Endothelial cell of umbilical vein (primary cell): ENCODE measurements around the gene ABHD8. TPM values are rescaled to one million over a fixed set of nuclear protein-coding genes. Genes with fewer than 3 reads are reported as not detected.

Experiments used
- BruUV-seq: library from RNA; stranded (reverse); fragments of 400-500 nt; replicated peaks from 2 replicates; lab custom pipeline; 2021; lab: Mats Ljungman, UMichigan
- CTCF ChIA-PET: fragments of 300-600, 350-600 bp; sonication (Branson Sonifier 250); formaldehyde crosslinking; loops from one replicate; lab custom pipeline; 2021; ENCODE audit warnings: antibody characterized with exemption, inconsistent platforms; lab: Charles Lee
- POLR2A ChIA-PET: fragments of 300-600, 350-600 bp; sonication (Branson Sonifier 250); formaldehyde crosslinking; loops from one replicate; lab custom pipeline; 2021; ENCODE audit warnings: antibody characterized with exemption, inconsistent platforms; lab: Charles Lee
- DNase-seq: peaks from one replicate; pipeline ENCODE4 v3.0.0-alpha.2; 2011; ENCODE audit warnings: low read depth, low spot score
- FAIRE-seq: peaks from 2 replicates; lab custom pipeline; 2011; peaks lifted over from hg19 to GRCh38; lab: Jason Lieb, UNC
- H2AFZ ChIP-seq: 2 replicates; pipeline ENCODE4 v1.6.0; 2012; ENCODE audit warnings: low read depth, low read length, control low read depth, inconsistent platforms
- H3K27ac ChIP-seq: 2 replicates; pipeline ENCODE4 v1.5.1; 2011; ENCODE audit warnings: low read depth, mild to moderate bottlenecking, control low read depth, low read length, moderate library complexity; ENCODE audit not compliant: insufficient read depth
- H3K27me3 ChIP-seq, 2 experiments: 2 replicates each; pipeline versions ENCODE4 v1.6.0 to v1.6.1; 2011; ENCODE audit warnings: low read length in 2 of 2, mixed read lengths in 1 of 2; ENCODE audit not compliant: control insufficient read depth in 2 of 2, insufficient read depth in 2 of 2
- H3K36me3 ChIP-seq, 2 experiments: 2 replicates in 1 of 2; 3 replicates in 1 of 2; pipeline ENCODE4 v1.5.1; 2011; ENCODE audit warnings: low read length in 2 of 2, mild to moderate bottlenecking in 1 of 2, moderate library complexity in 1 of 2; ENCODE audit not compliant: control insufficient read depth in 2 of 2, insufficient read depth in 2 of 2; ENCODE audit errors: extremely low read depth in 1 of 2
- H3K4me1 ChIP-seq: 3 replicates; pipeline ENCODE4 v1.5.1; 2011; ENCODE audit warnings: mild to moderate bottlenecking, low read length; ENCODE audit not compliant: control insufficient read depth, insufficient read depth; ENCODE audit errors: extremely low read depth
- H3K4me2 ChIP-seq: 2 replicates; pipeline ENCODE4 v1.6.1; 2011; ENCODE audit warnings: low read length, control low read depth, mixed read lengths; ENCODE audit not compliant: insufficient read depth
- H3K4me3 ChIP-seq, 3 experiments: fragments of 200-600 bp in 1 of 3; sonication (generic), shearing (Covaris generic) in 1 of 3; replicated peaks in 1 of 3; 2 replicates each; pipeline ENCODE4 v1.5.1; 2011 to 2016; ENCODE audit warnings: control low read depth in 3 of 3, low read length in 3 of 3, mild to moderate bottlenecking in 2 of 3, inconsistent platforms in 1 of 3, low read depth in 1 of 3, moderate library complexity in 1 of 3; ENCODE audit not compliant: insufficient read depth in 1 of 3
- H3K79me2 ChIP-seq: 2 replicates; pipeline ENCODE4 v1.6.0; 2012; ENCODE audit warnings: low read length, inconsistent platforms; ENCODE audit not compliant: control insufficient read depth, insufficient read depth
- H3K9ac ChIP-seq: replicated peaks from 2 replicates; pipeline ENCODE3; 2011; ENCODE audit warnings: low read length, control low read depth; ENCODE audit not compliant: insufficient read depth; ENCODE audit errors: extremely low read depth
- H3K9me1 ChIP-seq: replicated peaks from 3 replicates; pipeline ENCODE4 v1.6.0; 2011; ENCODE audit warnings: mild to moderate bottlenecking, low read length; ENCODE audit not compliant: control insufficient read depth, insufficient read depth; ENCODE audit errors: extremely low read depth
- H3K9me3 ChIP-seq: replicated peaks from 2 replicates; pipeline ENCODE4 v1.5.1; 2012; ENCODE audit warnings: low read length, inconsistent platforms; ENCODE audit not compliant: control insufficient read depth, insufficient read depth
- H4K20me1 ChIP-seq: replicated peaks from 2 replicates; pipeline ENCODE3; 2011; ENCODE audit warnings: mild to moderate bottlenecking, low read length; ENCODE audit not compliant: control insufficient read depth, insufficient read depth; ENCODE audit errors: extremely low read depth
- EZH2 ChIP-seq: IDR thresholded peaks from 2 replicates; pipeline ENCODE4 v1.6.1; 2012; ENCODE audit warnings: borderline replicate concordance, low read depth, mild to moderate bottlenecking, moderate library complexity, low read length, inconsistent platforms; ENCODE audit not compliant: severe bottlenecking
- FOS ChIP-seq: IDR thresholded peaks from 2 replicates; pipeline ENCODE4 v1.6.1; 2011; ENCODE audit warnings: mild to moderate bottlenecking, low read length, moderate library complexity, borderline replicate concordance; ENCODE audit not compliant: insufficient read depth
- GATA2 ChIP-seq: IDR thresholded peaks from 2 replicates; pipeline ENCODE4 v1.7.0; 2011; ENCODE audit warnings: low read depth, mild to moderate bottlenecking, moderate library complexity, mixed read lengths, low read length; ENCODE audit not compliant: insufficient read length, insufficient read depth
- JUN ChIP-seq: IDR thresholded peaks from 2 replicates; pipeline ENCODE4 v1.6.1; 2011; ENCODE audit warnings: borderline replicate concordance, low read depth; ENCODE audit not compliant: insufficient read length, insufficient read depth
- MYC ChIP-seq: IDR thresholded peaks from one replicate; pipeline ENCODE4 v1.6.1; 2011; ENCODE audit warnings: mild to moderate bottlenecking, low read depth, low read length
- POLR2A ChIP-seq: IDR thresholded peaks from 2 replicates; pipeline ENCODE4 v1.6.1; 2012; ENCODE audit warnings: low read depth, mild to moderate bottlenecking, control low read depth, low read length
- POLR2AphosphoS5 ChIP-seq: IDR thresholded peaks from 2 replicates; pipeline ENCODE4 v1.6.1; 2012; ENCODE audit warnings: low read depth, mild to moderate bottlenecking, control low read depth, low read length, moderate library complexity; ENCODE audit not compliant: insufficient read depth
- dilution Hi-C: fragments of 300-500 bp; cut with MboI; formaldehyde crosslinking; loops from one replicate; pipeline ENCODE4 v1.15.0; 2019; ENCODE audit warnings: low sequenced_read_pairs; ENCODE audit not compliant: extremely low pct_ligation_motif_present
- intact Hi-C: fragments of 100-400 bp; cut with micrococcal nuclease; formaldehyde crosslinking; loops from one replicate; pipeline ENCODE4 v1.10.0; 2022
- polyA plus RNA-seq, 4 experiments: library from polyadenylated mRNA; depleted of rRNA in 3 of 4; stranded (reverse) in 3 of 4; unstranded in 1 of 4; fragments of >200 nt; gene quantifications; 2 replicates each; pipeline versions ENCODE4 v1.2.1 to v1.2.3, GENCODE V29; 2011 to 2012; ENCODE audit warnings: missing spikeins in 1 of 4
- total RNA-seq: library from RNA; stranded (reverse); gene quantifications from 2 replicates; pipeline ENCODE4 v1.2.3, GENCODE V29; 2021
- TF ChIP-seq, protein P1 (sequence below): IDR thresholded peaks from 2 replicates; pipeline ENCODE4 v1.6.1; 2011; ENCODE audit not compliant: insufficient read depth, insufficient read length
- TF ChIP-seq, protein P2 (sequence below), 2 donors: IDR thresholded peaks; 1 replicate in 1 of 2; 2 replicates in 1 of 2; pipeline ENCODE4 v1.5.1; 2011; ENCODE audit warnings: low read length in 2 of 2, mild to moderate bottlenecking in 2 of 2, moderate library complexity in 2 of 2, control low read depth in 1 of 2, inconsistent platforms in 1 of 2, low read depth in 1 of 2; ENCODE audit not compliant: insufficient read depth in 1 of 2; ENCODE audit errors: extremely low read depth in 1 of 2

ABHD8 gene
- total and polyA plus RNA-seq, 2 donors (not counting 3 experiments of a cell fraction or from before 2014, with no cell fraction given) = 5.9 to 8.7 TPM

GRCh38 chr19:17340871-17341357 is 37.7 kb upstream of the ABHD8 start:
- no peaks in the 10 kb centered on the region for H3K27me3 ChIP-seq
- H3K9me3 ChIP-seq = no peaks in the 10 kb centered on the region
- no peak overlapping the region for H2AFZ ChIP-seq
- TF ChIP-seq MYC (no peak), POLR2A (no peak), POLR2AphosphoS5 (no peak), EZH2 (no peak), JUN (no peak), FOS (no peak), GATA2 (no peak)
- TF ChIP-seq, protein P1, sequence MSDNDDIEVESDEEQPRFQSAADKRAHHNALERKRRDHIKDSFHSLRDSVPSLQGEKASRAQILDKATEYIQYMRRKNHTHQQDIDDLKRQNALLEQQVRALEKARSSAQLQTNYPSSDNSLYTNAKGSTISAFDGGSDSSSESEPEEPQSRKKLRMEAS = no peak
- TF ChIP-seq, protein P2, sequence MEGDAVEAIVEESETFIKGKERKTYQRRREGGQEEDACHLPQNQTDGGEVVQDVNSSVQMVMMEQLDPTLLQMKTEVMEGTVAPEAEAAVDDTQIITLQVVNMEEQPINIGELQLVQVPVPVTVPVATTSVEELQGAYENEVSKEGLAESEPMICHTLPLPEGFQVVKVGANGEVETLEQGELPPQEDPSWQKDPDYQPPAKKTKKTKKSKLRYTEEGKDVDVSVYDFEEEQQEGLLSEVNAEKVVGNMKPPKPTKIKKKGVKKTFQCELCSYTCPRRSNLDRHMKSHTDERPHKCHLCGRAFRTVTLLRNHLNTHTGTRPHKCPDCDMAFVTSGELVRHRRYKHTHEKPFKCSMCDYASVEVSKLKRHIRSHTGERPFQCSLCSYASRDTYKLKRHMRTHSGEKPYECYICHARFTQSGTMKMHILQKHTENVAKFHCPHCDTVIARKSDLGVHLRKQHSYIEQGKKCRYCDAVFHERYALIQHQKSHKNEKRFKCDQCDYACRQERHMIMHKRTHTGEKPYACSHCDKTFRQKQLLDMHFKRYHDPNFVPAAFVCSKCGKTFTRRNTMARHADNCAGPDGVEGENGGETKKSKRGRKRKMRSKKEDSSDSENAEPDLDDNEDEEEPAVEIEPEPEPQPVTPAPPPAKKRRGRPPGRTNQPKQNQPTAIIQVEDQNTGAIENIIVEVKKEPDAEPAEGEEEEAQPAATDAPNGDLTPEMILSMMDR (IDR thresholded peaks at IDR 0.05; ENCODE audit: extremely low read depth in 1 of 2, insufficient read depth in 1 of 2, low read depth in 1 of 2, low read length in 2 of 2) = no peak
- POLR2A ChIA-PET = no interaction called here
- CTCF ChIA-PET = interaction anchor here (3.8 kb wide), 1 partner anchor 45 kb away, joined by 18 read pairs; no protein-coding TSS in a partner anchor
- H3K79me2 ChIP-seq = peaks cover 4% of the 10 kb centered on the region
- FAIRE-seq = no peak
- BruUV-seq = no TSS peak
- no peak overlapping the region for H3K4me2 ChIP-seq
- dilution Hi-C loops = no loop called here
- H3K4me3 ChIP-seq = no peak overlapping the region
- H3K36me3 ChIP-seq = no peaks in the 10 kb centered on the region
- intact Hi-C loops = no loop called here
- H3K9me1 ChIP-seq = no peaks in the 10 kb centered on the region
- no peaks in the 10 kb centered on the region for H4K20me1 ChIP-seq
- no peak overlapping the region for H3K27ac ChIP-seq
- H3K4me1 ChIP-seq = peaks cover 10% of the 10 kb centered on the region
- no peak overlapping the region for H3K9ac ChIP-seq
- DNase-seq = no peak
